Measurements from ENCODE around the gene RBM19. TPM values are rescaled to one million over a fixed set of nuclear protein-coding genes. Genes with fewer than 3 reads are reported as not detected.

Gene RBM19
- polyA plus RNA-seq, 1 experiment: 15.5 TPM

DNA sequence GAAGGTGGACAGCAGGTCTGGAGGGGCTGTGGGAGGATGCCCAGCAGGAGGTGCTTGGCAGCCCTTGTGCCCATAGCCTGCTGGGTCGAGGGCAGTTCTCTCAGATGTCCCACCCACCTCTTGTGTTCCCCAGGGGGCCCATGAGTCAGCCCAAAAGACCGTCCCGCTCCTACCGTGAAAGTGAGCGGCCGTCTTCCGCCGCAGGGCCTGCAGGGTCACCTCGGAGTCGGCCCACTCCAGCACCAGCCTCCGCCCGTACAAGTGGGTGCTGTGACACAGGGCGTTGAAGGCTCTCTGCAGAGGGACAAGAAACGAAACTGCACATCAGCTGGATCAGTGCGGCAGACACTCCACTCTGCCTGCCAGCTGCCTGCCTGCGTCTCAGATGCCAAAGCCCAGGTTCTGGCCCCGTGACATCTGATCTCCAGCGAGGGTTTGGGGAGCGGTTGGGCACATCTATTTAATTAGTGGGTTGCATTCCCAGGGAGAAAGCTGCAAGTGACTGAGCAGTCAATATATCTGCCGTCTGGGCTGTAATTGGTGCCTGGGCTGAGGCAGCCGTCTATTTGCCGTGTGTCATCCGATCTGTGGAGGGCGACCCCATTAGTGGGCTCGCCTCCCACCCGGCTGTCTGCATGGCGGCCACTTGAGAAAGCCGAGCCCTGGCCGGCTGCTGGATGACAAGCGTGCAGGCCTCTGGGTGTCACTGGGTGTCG, 121.5 kb downstream of the RBM19 start:
- Histone ChIP-seq H3K27me3 (ENCODE audit: control insufficient read depth, insufficient read depth, low read length) (no peaks in the 10 kb centered on the region), H3K36me3 (ENCODE audit: control insufficient read depth, insufficient read depth, low read length) (peaks cover 11% of the 10 kb centered on the region), H3K4me3 (ENCODE audit: low read depth, low read length) (no peak overlapping the region)
- POLR2A ChIA-PET: no interaction called here
- TF ChIP-seq, protein P1, sequence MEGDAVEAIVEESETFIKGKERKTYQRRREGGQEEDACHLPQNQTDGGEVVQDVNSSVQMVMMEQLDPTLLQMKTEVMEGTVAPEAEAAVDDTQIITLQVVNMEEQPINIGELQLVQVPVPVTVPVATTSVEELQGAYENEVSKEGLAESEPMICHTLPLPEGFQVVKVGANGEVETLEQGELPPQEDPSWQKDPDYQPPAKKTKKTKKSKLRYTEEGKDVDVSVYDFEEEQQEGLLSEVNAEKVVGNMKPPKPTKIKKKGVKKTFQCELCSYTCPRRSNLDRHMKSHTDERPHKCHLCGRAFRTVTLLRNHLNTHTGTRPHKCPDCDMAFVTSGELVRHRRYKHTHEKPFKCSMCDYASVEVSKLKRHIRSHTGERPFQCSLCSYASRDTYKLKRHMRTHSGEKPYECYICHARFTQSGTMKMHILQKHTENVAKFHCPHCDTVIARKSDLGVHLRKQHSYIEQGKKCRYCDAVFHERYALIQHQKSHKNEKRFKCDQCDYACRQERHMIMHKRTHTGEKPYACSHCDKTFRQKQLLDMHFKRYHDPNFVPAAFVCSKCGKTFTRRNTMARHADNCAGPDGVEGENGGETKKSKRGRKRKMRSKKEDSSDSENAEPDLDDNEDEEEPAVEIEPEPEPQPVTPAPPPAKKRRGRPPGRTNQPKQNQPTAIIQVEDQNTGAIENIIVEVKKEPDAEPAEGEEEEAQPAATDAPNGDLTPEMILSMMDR (IDR thresholded peaks at IDR 0.05; ENCODE audit: insufficient read depth, low read depth, low read length): no peak
- CTCF ChIA-PET: interaction anchor here (0.6 kb wide), 1 partner anchor 101 kb away, joined by 6 read pairs; no protein-coding TSS in a partner anchor
- DNase-seq (ENCODE audit: low read depth): no peak

DNA sequence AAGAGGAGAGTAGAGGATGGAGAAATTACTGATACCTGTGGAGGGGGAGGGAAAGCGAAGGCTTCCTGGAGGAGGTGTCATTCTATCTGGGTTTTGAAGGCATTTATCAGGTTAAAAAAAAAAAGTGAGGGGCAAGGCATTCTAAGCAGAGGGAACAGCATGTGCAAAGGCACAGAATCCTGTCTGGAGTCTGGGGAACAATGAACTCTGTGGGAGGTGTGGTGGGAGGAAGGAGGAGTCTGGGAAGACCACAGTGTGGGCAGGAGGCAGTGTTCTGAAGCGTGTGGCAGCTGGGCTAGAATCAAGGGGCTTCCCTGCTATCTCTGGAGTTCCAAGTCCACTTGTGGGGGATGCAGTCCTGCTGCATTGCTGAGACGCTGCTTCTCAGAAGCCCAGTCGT, 123.4 kb downstream of the RBM19 start:
- no peak for DNase-seq (ENCODE audit: low read depth)
- ChIA-PET CTCF (no interaction called here), POLR2A (no interaction called here)
- H3K36me3 ChIP-seq (ENCODE audit: control insufficient read depth, insufficient read depth, low read length): peaks cover 11% of the 10 kb centered on the region
- TF ChIP-seq, protein P1 (IDR thresholded peaks at IDR 0.05; ENCODE audit: insufficient read depth, low read depth, low read length): no peak
- no peak overlapping the region for H3K4me3 ChIP-seq (ENCODE audit: low read depth, low read length)
- no peaks in the 10 kb centered on the region for H3K27me3 ChIP-seq (ENCODE audit: control insufficient read depth, insufficient read depth, low read length)

DNA sequence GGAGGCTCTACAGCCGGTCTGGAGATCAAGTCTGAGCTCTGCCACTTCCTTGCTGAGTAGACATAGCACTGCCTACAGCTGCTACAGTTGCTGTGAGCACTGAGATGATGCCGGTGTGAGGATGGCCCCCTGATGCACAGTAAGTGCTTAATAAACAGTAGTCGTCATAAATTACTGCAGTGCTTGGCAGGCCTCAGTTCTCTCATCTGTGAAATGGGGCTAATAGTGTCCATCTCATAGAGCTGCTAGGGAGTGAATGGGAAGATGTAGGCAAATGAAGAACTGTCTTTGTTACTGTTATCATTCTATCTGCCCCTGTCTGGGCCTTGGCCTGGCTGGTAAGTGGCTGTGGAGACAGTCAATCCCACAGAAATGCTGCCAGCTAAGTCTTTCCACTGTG, 124.3 kb downstream of the RBM19 start:
- ChIA-PET CTCF (interaction anchor here (1.0 kb wide), 1 partner anchor 9 kb away, joined by 3 read pairs; no protein-coding TSS in a partner anchor), POLR2A (no interaction called here)
- no peak for DNase-seq (ENCODE audit: low read depth)
- H3K36me3 ChIP-seq (ENCODE audit: control insufficient read depth, insufficient read depth, low read length): peaks cover 11% of the 10 kb centered on the region
- no peaks in the 10 kb centered on the region for H3K27me3 ChIP-seq (ENCODE audit: control insufficient read depth, insufficient read depth, low read length)
- TF ChIP-seq, protein P1 (IDR thresholded peaks at IDR 0.05; ENCODE audit: insufficient read depth, low read depth, low read length): no peak
- H3K4me3 ChIP-seq (ENCODE audit: low read depth, low read length): no peak overlapping the region

DNA sequence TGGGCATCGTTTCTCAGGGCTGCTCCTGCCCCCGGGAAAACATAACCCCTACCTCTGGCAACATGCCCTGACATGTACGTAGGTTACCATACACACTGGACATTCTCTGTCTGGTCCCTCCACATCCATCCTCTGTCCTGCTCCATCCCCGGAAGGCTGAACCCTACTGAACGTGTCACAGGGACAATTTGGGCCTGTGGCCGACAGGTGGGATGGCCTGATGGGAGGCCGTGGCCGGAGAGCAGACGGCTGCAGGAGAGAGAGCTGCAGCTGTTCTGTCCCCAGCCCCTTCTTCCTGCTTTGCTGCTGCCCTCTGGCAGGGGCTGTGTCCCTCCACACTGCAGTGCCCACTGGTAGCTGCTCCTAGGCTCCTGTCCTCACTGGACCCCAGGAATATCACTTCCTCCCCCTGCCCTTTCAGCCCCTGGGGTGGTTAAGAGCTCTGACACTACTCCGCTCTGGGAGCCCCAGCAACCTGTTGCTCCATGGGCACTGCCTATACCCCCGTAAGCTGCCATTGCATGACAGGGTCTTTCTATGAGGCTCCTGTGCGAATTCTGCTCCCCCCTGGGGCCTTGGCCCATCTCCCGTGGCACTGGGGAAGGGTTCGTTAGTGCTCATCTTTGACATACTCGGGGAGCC, 125.6 kb downstream of the RBM19 start:
- H3K27me3 ChIP-seq (ENCODE audit: control insufficient read depth, insufficient read depth, low read length): no peaks in the 10 kb centered on the region
- no peak for DNase-seq (ENCODE audit: low read depth)
- TF ChIP-seq, protein P1 (IDR thresholded peaks at IDR 0.05; ENCODE audit: insufficient read depth, low read depth, low read length): no peak
- H3K36me3 ChIP-seq (ENCODE audit: control insufficient read depth, insufficient read depth, low read length): peaks cover 11% of the 10 kb centered on the region
- H3K4me3 ChIP-seq (ENCODE audit: low read depth, low read length): no peak overlapping the region
- CTCF ChIA-PET: no interaction called here
- POLR2A ChIA-PET: no interaction called here

DNA sequence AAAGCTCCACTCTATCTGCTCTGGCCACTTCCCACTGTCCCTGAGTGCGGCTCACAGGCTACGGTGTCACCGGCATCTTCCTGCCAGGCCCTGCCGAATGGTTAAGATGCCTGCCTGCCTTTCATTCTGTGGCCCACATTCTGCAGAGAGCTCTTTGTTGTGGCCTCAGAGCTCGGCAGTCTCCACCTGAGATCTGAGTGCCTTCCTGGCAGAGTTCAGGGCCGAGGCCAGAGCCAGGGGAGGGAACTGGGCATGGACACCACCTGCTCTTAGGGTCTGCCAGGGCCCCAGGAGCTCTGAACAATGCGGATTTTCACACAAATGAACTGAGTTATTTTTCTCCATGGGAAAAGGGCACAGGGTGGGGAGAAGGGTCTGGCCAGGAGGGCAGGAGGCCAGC, 127.2 kb downstream of the RBM19 start:
- CTCF ChIA-PET: interaction anchor here (0.7 to 1.6 kb wide), 3 partner anchors 8 to 33 kb away, joined by 3 to 6 read pairs (median 3); no protein-coding TSS in a partner anchor
- no peak overlapping the region for H3K4me3 ChIP-seq (ENCODE audit: low read depth, low read length)
- peaks cover 8% of the 10 kb centered on the region; the same call in 1 of the 2 replicates for H3K36me3 ChIP-seq (ENCODE audit: control insufficient read depth, insufficient read depth, low read length)
- TF ChIP-seq, protein P1 (IDR thresholded peaks at IDR 0.05; ENCODE audit: insufficient read depth, low read depth, low read length): no peak
- POLR2A ChIA-PET: no interaction called here
- no peaks in the 10 kb centered on the region for H3K27me3 ChIP-seq (ENCODE audit: control insufficient read depth, insufficient read depth, low read length)
- DNase-seq (ENCODE audit: low read depth): no peak
